Kidney (tissue), 14 donors: ENCODE measurements around the gene SOAT2. TPM values are rescaled to one million over a fixed set of nuclear protein-coding genes. Genes with fewer than 3 reads are reported as not detected.

ENCODE experiments used
- DNase-seq, 5 donors: peaks; one replicate each; pipeline ENCODE4 v3.0.0-alpha.2; 2013 to 2020
- FAIRE-seq: peaks from 2 replicates; lab custom pipeline; 2012; peaks lifted over from hg19 to GRCh38; lab: Jason Lieb, UNC
- H3K27ac ChIP-seq, 2 donors: one replicate each; pipeline ENCODE4 v1.7.0; 2013; ENCODE audit warnings: low read depth in 2 of 2, low read length in 2 of 2, inconsistent platforms in 1 of 2
- H3K27me3 ChIP-seq: one replicate; pipeline ENCODE4 v1.7.1; 2013; ENCODE audit warnings: low read length, inconsistent platforms; ENCODE audit not compliant: control insufficient read depth, insufficient read depth
- H3K36me3 ChIP-seq, 3 donors: one replicate each; pipeline versions ENCODE4 v1.7.0 to v1.7.1; 2013; ENCODE audit warnings: low read length in 3 of 3, control low read depth in 1 of 3, inconsistent platforms in 1 of 3; ENCODE audit not compliant: insufficient read depth in 3 of 3, control insufficient read depth in 2 of 3
- H3K4me1 ChIP-seq, 3 donors: one replicate each; pipeline versions ENCODE4 v1.7.0 to v1.7.1; 2013; ENCODE audit warnings: low read length in 3 of 3, inconsistent platforms in 1 of 3, low read depth in 1 of 3; ENCODE audit not compliant: control insufficient read depth in 2 of 3, insufficient read depth in 2 of 3
- H3K4me3 ChIP-seq, 3 donors: one replicate each; pipeline versions ENCODE4 v1.7.0 to v1.8.1; 2013; ENCODE audit warnings: low read length in 3 of 3, control low read depth in 1 of 3, inconsistent platforms in 1 of 3
- H3K9ac ChIP-seq, 3 donors: one replicate each; pipeline versions ENCODE4 v1.7.0 to v1.7.1; 2013; ENCODE audit warnings: low read length in 3 of 3, control low read depth in 1 of 3, inconsistent platforms in 1 of 3
- H3K9me3 ChIP-seq, 3 donors: one replicate each; pipeline versions ENCODE4 v1.7.0 to v1.7.1; 2013; ENCODE audit warnings: low read length in 3 of 3, control low read depth in 1 of 3, inconsistent platforms in 1 of 3; ENCODE audit not compliant: control insufficient read depth in 2 of 3, insufficient read depth in 1 of 3
- intact Hi-C: fragments of 100-400 bp; cut with DNase I; formaldehyde crosslinking; loops from one replicate; pipeline ENCODE4 v1.11.1; 2022
- polyA plus RNA-seq: library from polyadenylated mRNA; stranded (reverse); fragments of 350-450 nt; fragmentation: Illumina TruSeq; extraction: RNeasy Lipid Tissue Mini Kit (QIAGEN cat#74804); gene quantifications from one replicate; pipeline ENCODE4 v1.2.3, GENCODE V29; 2014; ENCODE audit warnings: low read depth, low replicate concordance; ENCODE audit not compliant: insufficient read depth
- total RNA-seq: library from RNA; stranded (reverse); fragmentation: NEBNext Ultra II Directional; extraction: Animal tissue kit (Norgen Biotek cat#: 25700); gene quantifications from one replicate; pipeline ENCODE4 v1.2.1, GENCODE V29; 2021
- TF ChIP-seq, protein P1 (sequence below): IDR thresholded peaks from 3 replicates; pipeline ENCODE4 v1.5.1; 2012; ENCODE audit warnings: mild to moderate bottlenecking, moderate library complexity, borderline replicate concordance; ENCODE audit not compliant: insufficient read depth; ENCODE audit errors: extremely low read depth
- donor health status: control.
- donor health status: control.
- donor health status: control.
- donor health status: control.
- donor health status: control.
- donor health status: DM: yes; HTN: yes; CAD: no.
- donor health status: Normal renal cell carcinoma (clear cell type).

SOAT2 gene
- total and polyA plus RNA-seq, 2 donors from 2014 or later = 0.19 to 0.26 TPM

DNA sequence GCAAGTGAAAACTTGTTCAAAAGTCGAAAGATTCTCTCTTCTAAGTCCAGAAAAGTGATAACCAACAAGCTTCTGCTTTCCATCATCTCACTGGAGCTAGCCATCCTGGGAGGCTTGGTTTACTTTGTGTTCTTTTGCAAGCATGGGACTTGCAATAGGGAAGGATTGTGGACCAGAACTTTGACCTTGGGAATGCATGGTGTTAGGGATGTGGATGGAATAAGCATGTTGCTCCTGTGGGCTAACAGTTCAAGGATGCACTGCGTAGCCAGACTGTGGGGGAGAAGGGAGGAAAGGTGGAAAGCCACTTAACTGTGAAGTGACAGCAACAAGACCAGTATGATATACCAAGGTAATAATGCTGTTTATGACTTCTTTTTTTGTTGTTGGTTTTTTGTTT, 28.6 kb downstream of the SOAT2 start:
- TF ChIP-seq, protein P1, sequence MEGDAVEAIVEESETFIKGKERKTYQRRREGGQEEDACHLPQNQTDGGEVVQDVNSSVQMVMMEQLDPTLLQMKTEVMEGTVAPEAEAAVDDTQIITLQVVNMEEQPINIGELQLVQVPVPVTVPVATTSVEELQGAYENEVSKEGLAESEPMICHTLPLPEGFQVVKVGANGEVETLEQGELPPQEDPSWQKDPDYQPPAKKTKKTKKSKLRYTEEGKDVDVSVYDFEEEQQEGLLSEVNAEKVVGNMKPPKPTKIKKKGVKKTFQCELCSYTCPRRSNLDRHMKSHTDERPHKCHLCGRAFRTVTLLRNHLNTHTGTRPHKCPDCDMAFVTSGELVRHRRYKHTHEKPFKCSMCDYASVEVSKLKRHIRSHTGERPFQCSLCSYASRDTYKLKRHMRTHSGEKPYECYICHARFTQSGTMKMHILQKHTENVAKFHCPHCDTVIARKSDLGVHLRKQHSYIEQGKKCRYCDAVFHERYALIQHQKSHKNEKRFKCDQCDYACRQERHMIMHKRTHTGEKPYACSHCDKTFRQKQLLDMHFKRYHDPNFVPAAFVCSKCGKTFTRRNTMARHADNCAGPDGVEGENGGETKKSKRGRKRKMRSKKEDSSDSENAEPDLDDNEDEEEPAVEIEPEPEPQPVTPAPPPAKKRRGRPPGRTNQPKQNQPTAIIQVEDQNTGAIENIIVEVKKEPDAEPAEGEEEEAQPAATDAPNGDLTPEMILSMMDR = no peak
- no peak for FAIRE-seq
- Histone ChIP-seq H3K36me3 (no peaks in the 10 kb centered on the region), H3K4me1 (no peaks in the 10 kb centered on the region), H3K4me3 (no peak overlapping the region), H3K9ac (no peak overlapping the region), H3K27ac (no peak overlapping the region), H3K9me3 (no peaks in the 10 kb centered on the region), H3K27me3 (no peaks in the 10 kb centered on the region)
- DNase-seq = no peak
- intact Hi-C loops = no loop called here

DNA sequence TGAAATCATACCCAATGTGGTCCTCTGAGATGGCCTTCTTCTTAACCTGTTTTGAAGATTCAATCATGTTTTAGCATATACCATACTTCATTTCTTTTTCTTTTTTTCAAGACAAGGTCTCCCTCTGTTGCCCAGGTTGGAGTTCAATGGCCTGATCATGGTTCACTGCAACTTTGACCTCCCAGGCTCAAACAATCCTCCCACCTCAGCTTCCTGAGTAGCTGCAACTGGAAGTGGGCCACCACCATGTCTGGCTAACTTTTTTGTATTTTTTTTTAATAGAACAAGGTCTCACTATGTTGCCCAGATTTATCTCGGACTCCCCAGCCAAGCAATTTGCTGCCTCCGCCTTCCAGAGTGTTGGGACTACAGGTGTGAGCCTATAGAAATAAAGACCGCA, 30.4 kb downstream of the SOAT2 start:
- Histone ChIP-seq H3K9ac (no peak overlapping the region), H3K4me1 (no peaks in the 10 kb centered on the region), H3K4me3 (no peak overlapping the region), H3K36me3 (no peaks in the 10 kb centered on the region), H3K9me3 (no peaks in the 10 kb centered on the region), H3K27me3 (no peaks in the 10 kb centered on the region), H3K27ac (no peak overlapping the region)
- DNase-seq = no peak
- intact Hi-C loops = no loop called here
- TF ChIP-seq, protein P1 = no peak
- no peak for FAIRE-seq

DNA sequence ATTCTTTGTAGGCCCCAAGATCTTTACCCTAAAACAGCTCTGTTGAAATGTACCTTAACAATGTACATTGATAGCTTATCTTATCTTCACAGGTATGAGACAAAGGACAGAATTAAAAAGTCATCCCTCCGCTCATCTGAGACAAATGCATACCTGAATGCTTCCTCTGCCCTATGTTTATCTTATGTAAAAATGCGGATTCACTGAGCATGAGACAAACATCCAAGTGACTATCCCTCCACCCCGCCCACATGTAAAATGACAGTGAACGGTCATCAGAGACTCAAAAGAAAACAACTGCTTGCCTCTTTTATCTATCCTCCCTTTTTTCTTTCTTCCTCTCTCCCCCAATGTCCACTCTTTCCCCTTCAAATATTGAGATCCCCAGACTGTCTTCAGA, 40.1 kb downstream of the SOAT2 start:
- TF ChIP-seq, protein P1 = no peak
- FAIRE-seq (no peak), DNase-seq (no peak)
- H3K36me3 ChIP-seq = no peaks in the 10 kb centered on the region
- intact Hi-C loops = no loop called here
- no peak overlapping the region for H3K9ac ChIP-seq
- H3K4me1 ChIP-seq = no peaks in the 10 kb centered on the region
- no peak overlapping the region for H3K27ac ChIP-seq
- H3K4me3 ChIP-seq = no peak overlapping the region
- H3K9me3 ChIP-seq = no peaks in the 10 kb centered on the region
- H3K27me3 ChIP-seq = no peaks in the 10 kb centered on the region
